ENCODE data around the gene PALMD.
A peak's percentile ranks its signal among the peaks of the same experiment; 100 is the strongest.

Gene PALMD

DNA sequence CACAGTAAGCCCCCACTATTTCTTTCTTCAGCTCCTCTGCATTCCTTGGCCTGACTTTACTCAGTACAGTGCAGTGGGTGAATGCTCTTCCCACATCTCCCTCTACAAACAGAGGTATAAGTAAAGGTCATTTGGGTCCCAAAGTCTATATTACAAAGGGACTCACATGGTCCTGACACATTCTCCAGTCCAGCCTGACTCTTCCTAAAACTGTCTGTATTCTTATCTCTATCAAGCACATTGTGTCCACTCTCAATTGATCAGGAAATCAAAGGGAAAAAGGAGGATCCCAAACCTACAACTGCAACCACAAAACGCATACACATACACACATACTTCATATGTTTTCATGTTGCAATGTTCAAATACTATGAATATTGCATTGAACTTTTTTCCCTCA, 71.1 kb downstream of the PALMD start:
- no peak overlapping the region for H3K27ac Mint-ChIP-seq

DNA sequence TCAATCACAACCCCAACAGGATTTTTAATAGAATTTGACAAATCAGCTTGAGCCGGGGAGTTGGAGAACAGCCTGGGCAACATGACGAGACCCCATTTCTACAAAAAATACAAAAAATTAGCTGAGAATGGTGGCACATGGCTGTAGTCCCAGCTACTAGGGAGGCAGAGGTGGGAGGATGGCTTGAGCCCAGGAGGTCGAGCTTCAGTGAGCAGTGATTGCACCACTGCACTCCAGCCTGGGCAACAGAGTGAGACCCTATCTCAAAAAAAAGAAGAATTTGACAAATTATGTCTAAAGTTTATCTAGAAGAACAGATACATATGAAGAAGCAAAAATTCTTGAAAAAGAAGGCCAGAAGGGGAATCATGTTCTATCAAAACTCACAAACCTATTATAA, 77.3 kb downstream of the PALMD start:
- CTCF ChIA-PET = no interaction called here
- no peak overlapping the region for H3K27ac Mint-ChIP-seq
- H3K4me3 Mint-ChIP-seq = no peak overlapping the region
- no peaks in the 10 kb centered on the region for H3K9me3 Mint-ChIP-seq
- H3K27me3 Mint-ChIP-seq = peaks cover 4% of the 10 kb centered on the region
- H3K36me3 Mint-ChIP-seq = no peaks in the 10 kb centered on the region
- no peak for DNase-seq
- H3K4me1 Mint-ChIP-seq = no peaks in the 10 kb centered on the region

More for the DNA sequence above, 71.1 kb downstream of the PALMD start:
- Mint-ChIP-seq H3K27me3 (peaks cover 5% of the 10 kb centered on the region), H3K9me3 (no peaks in the 10 kb centered on the region), H3K36me3 (no peaks in the 10 kb centered on the region), H3K4me1 (no peaks in the 10 kb centered on the region), H3K4me3 (no peak overlapping the region)
- DNase-seq = no peak
- CTCF ChIA-PET = no interaction called here

DNA sequence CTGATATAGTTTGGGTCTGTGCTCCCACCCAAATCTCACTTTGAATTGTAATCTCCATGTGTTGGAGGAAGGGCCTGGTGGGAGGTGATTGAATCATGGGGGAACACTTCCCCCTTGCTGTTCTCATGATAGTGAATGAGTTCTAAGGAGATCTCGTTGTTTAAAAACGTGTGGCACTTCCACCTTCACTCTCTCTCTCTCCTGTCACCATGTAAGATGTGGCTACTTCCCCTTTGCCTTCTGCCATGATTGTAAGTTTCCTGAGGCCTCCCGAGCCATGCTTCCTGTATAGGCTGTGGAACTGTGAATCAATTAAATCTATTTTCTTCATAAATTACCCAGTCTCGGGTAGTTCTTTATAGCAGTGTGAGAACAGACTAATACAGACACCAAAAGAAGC, 80.1 kb downstream of the PALMD start:
- CTCF ChIA-PET = no interaction called here
- peaks cover 4% of the 10 kb centered on the region for H3K27me3 Mint-ChIP-seq
- H3K36me3 Mint-ChIP-seq = no peaks in the 10 kb centered on the region
- DNase-seq = no peak
- H3K9me3 Mint-ChIP-seq = no peaks in the 10 kb centered on the region
- H3K27ac Mint-ChIP-seq = peak overlapping the region; percentile 37
- no peaks in the 10 kb centered on the region for H3K4me1 Mint-ChIP-seq
- H3K4me3 Mint-ChIP-seq = no peak overlapping the region

DNA sequence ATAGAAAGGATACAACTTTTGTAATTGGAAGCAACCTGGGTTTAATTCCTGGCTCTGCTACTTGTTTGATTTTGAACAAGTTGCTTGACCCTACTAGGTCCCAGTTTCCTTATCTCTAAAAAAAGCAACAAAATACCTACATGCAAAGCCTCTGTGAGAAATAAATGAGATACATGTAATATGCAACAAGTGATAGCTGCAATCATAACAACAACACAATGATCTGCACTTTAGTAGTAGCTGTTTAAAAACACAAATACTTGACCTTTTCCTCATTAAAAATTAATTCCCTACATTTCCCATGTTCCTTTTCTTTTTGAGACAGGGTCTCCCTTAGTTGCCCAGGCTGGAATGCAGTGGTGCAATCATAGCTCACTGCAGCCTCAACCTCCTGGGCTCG, 80.5 kb downstream of the PALMD start:
- Mint-ChIP-seq H3K9me3 (no peaks in the 10 kb centered on the region), H3K4me3 (no peak overlapping the region), H3K27me3 (peaks cover 4% of the 10 kb centered on the region), H3K27ac (no peak overlapping the region), H3K36me3 (no peaks in the 10 kb centered on the region), H3K4me1 (no peaks in the 10 kb centered on the region)
- no peak for DNase-seq
- CTCF ChIA-PET = no interaction called here

GRCh38 chr1:99726818-99727217, 80.9 kb downstream of the PALMD start:
- no peaks in the 10 kb centered on the region for H3K4me1 Mint-ChIP-seq
- H3K4me3 Mint-ChIP-seq = no peak overlapping the region
- CTCF ChIA-PET = no interaction called here
- no peak for DNase-seq
- H3K36me3 Mint-ChIP-seq = no peaks in the 10 kb centered on the region
- H3K27ac Mint-ChIP-seq = no peak overlapping the region
- peaks cover 4% of the 10 kb centered on the region for H3K27me3 Mint-ChIP-seq
- H3K9me3 Mint-ChIP-seq = no peaks in the 10 kb centered on the region

GRCh38 chr1:99727575-99728185, 81.8 kb downstream of the PALMD start:
- no peak overlapping the region for H3K4me3 Mint-ChIP-seq
- CTCF ChIA-PET = no interaction called here
- H3K36me3 Mint-ChIP-seq = no peaks in the 10 kb centered on the region
- H3K9me3 Mint-ChIP-seq = no peaks in the 10 kb centered on the region
- peaks cover 4% of the 10 kb centered on the region for H3K27me3 Mint-ChIP-seq
- H3K27ac Mint-ChIP-seq = no peak overlapping the region
- DNase-seq = no peak
- no peaks in the 10 kb centered on the region for H3K4me1 Mint-ChIP-seq

GRCh38 chr1:99728494-99729235, 82.8 kb downstream of the PALMD start:
- Mint-ChIP-seq H3K36me3 (no peaks in the 10 kb centered on the region), H3K27me3 (peaks cover 5% of the 10 kb centered on the region), H3K27ac (no peak overlapping the region), H3K4me3 (no peak overlapping the region), H3K9me3 (no peaks in the 10 kb centered on the region), H3K4me1 (no peaks in the 10 kb centered on the region)
- DNase-seq = no peak
- CTCF ChIA-PET = no interaction called here

DNA sequence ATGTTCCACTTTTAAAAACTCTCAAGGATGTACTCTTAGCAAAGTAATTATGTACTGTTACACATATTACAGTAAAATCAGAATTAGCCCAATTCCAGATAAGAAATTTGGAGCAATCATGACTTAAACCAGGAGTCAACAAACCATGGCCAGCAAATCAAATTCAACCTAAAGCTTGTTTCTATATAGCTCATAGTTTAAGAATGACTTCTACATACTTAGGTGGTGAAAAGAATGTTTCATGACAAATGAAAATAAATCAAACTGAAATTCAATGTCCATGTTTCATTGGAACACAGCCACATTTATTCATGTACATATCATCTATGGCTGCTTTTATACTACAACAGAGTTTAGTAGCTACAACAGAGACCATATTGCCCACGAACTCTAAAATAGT, 85.5 kb downstream of the PALMD start:
- CTCF ChIA-PET = no interaction called here
- Mint-ChIP-seq H3K27me3 (peaks cover 6% of the 10 kb centered on the region), H3K4me1 (no peaks in the 10 kb centered on the region), H3K27ac (no peak overlapping the region), H3K4me3 (no peak overlapping the region), H3K36me3 (no peaks in the 10 kb centered on the region), H3K9me3 (no peaks in the 10 kb centered on the region)
- no peak for DNase-seq

DNA sequence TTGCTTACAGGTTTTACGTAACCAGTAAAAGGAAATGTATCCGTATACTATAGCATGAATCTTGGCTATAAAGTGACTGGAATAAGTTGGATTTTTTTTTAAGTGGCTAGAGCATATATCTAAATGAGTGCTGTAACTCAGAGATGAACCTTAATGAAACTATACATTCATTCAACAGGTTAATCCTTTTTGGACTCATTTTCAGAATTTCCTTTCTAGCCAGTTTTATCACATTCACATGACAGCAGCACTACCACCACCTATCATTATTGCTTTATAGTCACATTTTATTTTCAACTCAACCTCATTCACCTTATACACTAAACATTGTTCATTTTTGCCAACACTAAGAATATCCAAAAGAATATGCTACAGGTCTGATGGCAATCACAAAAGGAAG, 89.9 kb downstream of the PALMD start:
- Mint-ChIP-seq H3K27ac (no peak overlapping the region), H3K4me3 (no peak overlapping the region), H3K27me3 (peaks cover 6% of the 10 kb centered on the region), H3K9me3 (no peaks in the 10 kb centered on the region), H3K4me1 (no peaks in the 10 kb centered on the region), H3K36me3 (no peaks in the 10 kb centered on the region)
- CTCF ChIA-PET = no interaction called here
- no peak for DNase-seq

- H3K4me3 Mint-ChIP-seq = no peak overlapping the region
- peaks cover 6% of the 10 kb centered on the region for H3K27me3 Mint-ChIP-seq
- H3K36me3 Mint-ChIP-seq = no peaks in the 10 kb centered on the region
- H3K9me3 Mint-ChIP-seq = no peaks in the 10 kb centered on the region
- no peak overlapping the region for H3K27ac Mint-ChIP-seq
- CTCF ChIA-PET = no interaction called here
- no peak for DNase-seq
- no peaks in the 10 kb centered on the region for H3K4me1 Mint-ChIP-seq
These were observed 91.1 kb downstream of the PALMD start for GRCh38 chr1:99737016-99737415.

DNA sequence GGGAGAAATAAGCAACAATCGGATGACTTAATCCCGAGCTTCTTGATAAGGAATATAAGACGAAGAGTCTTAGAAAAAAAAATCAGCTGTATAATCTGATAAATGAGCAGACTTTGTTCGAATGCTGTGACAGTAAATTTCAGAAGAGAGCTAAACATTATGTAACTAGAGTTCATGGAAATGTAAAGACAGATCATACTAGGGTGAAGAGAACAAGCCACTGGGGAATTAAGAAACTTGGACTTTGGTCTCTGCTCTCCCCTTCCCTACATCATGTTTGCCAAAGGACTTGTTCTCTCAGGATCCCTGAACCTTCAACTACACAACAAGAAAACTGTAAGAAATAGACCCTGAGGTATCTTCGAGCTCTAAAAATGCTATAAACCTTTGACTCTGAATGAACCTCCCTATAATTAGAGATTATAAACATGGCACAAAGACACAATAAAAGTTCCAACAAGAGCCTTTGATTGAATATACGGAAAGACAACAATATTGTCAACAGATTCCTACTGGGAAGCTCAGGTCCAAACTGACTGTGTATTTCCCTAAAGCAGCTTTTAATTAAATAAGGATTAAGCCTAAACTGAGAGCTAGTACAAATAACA, 93.0 kb downstream of the PALMD start:
- Mint-ChIP-seq H3K4me3 (no peak overlapping the region), H3K9me3 (no peaks in the 10 kb centered on the region), H3K36me3 (no peaks in the 10 kb centered on the region), H3K27ac (no peak overlapping the region), H3K4me1 (no peaks in the 10 kb centered on the region), H3K27me3 (peaks cover 3% of the 10 kb centered on the region)
- CTCF ChIA-PET = no interaction called here
- no peak for DNase-seq

GRCh38 chr1:99740141-99740540, 94.2 kb downstream of the PALMD start:
- H3K4me1 Mint-ChIP-seq = no peaks in the 10 kb centered on the region
- CTCF ChIA-PET = no interaction called here
- H3K9me3 Mint-ChIP-seq = no peaks in the 10 kb centered on the region
- no peak overlapping the region for H3K27ac Mint-ChIP-seq
- DNase-seq = no peak
- no peak overlapping the region for H3K4me3 Mint-ChIP-seq
- H3K36me3 Mint-ChIP-seq = no peaks in the 10 kb centered on the region
- H3K27me3 Mint-ChIP-seq = no peaks in the 10 kb centered on the region
